Measurements from ENCODE around the gene EPYC. TPM values are rescaled to one million over a fixed set of nuclear protein-coding genes. Genes with fewer than 3 reads are reported as not detected.

EPYC gene
- not detected in 2 replicates for total RNA-seq

DNA sequence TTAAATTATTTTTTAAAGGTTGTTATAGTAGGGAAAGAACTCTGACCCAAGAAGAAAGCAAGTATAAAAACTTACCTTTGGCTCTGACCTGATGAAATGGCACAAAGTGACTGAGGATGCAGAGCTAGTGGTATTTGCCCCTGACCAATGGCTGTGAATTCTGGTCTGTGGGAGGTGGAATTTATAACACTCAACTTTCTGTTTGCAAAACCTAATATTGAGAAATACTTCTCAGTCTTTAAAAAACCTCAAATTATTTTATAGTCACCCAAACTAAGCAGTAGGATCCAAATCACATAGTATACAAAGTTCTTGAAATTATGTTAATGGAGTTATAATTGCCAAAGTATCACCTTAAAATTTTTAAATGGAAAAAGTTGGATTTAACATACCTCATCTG is at the start of gene EPYC:
TSS of gene EPYC (minus strand) at position 101 of the 400 bp plus-strand sequence. CDS start 2,407 bp downstream, outside the sequence.
- POLR2A ChIA-PET, result no interaction called here
- Mint-ChIP-seq H3K36me3 (ENCODE audit: low read depth) (no peaks in the 10 kb centered on the region), H3K4me3 (no peak within 1 kb of the TSS), H3K4me1 (no peaks in the 10 kb centered on the region), H3K9me3 (no peaks in the 10 kb centered on the region), H3K27ac (no peak within 1 kb of the TSS), H3K27me3 (no peaks in the 10 kb centered on the region)
- intact Hi-C loops (cut with micrococcal nuclease), result no loop called here
- DNase-seq (no peak), ATAC-seq (ENCODE audit: low read depth) (no peak)
- CTCF ChIA-PET, result no interaction called here
- TF ChIP-seq, protein P1, sequence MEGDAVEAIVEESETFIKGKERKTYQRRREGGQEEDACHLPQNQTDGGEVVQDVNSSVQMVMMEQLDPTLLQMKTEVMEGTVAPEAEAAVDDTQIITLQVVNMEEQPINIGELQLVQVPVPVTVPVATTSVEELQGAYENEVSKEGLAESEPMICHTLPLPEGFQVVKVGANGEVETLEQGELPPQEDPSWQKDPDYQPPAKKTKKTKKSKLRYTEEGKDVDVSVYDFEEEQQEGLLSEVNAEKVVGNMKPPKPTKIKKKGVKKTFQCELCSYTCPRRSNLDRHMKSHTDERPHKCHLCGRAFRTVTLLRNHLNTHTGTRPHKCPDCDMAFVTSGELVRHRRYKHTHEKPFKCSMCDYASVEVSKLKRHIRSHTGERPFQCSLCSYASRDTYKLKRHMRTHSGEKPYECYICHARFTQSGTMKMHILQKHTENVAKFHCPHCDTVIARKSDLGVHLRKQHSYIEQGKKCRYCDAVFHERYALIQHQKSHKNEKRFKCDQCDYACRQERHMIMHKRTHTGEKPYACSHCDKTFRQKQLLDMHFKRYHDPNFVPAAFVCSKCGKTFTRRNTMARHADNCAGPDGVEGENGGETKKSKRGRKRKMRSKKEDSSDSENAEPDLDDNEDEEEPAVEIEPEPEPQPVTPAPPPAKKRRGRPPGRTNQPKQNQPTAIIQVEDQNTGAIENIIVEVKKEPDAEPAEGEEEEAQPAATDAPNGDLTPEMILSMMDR (IDR thresholded peaks at IDR 0.05), result no peak

GRCh38 chr12:91053951-91054715 is 49.4 kb upstream of the EPYC start:
- intact Hi-C loops (cut with micrococcal nuclease), result no loop called here
- H3K9me3 Mint-ChIP-seq, result no peaks in the 10 kb centered on the region
- no peaks in the 10 kb centered on the region for H3K4me1 Mint-ChIP-seq
- POLR2A ChIA-PET, result no interaction called here
- H3K27ac Mint-ChIP-seq, result no peak overlapping the region
- ATAC-seq (ENCODE audit: low read depth) (no peak), DNase-seq (no peak)
- no peaks in the 10 kb centered on the region for H3K36me3 Mint-ChIP-seq (ENCODE audit: low read depth)
- H3K27me3 Mint-ChIP-seq, result peaks cover 2% of the 10 kb centered on the region
- CTCF ChIA-PET, result no interaction called here
- no peak overlapping the region for H3K4me3 Mint-ChIP-seq
- TF ChIP-seq, protein P1 (IDR thresholded peaks at IDR 0.05), result no peak

GRCh38 chr12:91052026-91052425 is 47.3 kb upstream of the EPYC start:
- Mint-ChIP-seq H3K4me1 (no peaks in the 10 kb centered on the region), H3K36me3 (ENCODE audit: low read depth) (no peaks in the 10 kb centered on the region), H3K4me3 (no peak overlapping the region), H3K27ac (no peak overlapping the region), H3K9me3 (no peaks in the 10 kb centered on the region), H3K27me3 (peaks cover 2% of the 10 kb centered on the region)
- TF ChIP-seq, protein P1 (IDR thresholded peaks at IDR 0.05), result no peak
- ChIA-PET POLR2A (no interaction called here), CTCF (no interaction called here)
- DNase-seq (no peak), ATAC-seq (ENCODE audit: low read depth) (no peak)
- intact Hi-C loops (cut with micrococcal nuclease), result no loop called here

GRCh38 chr12:91044586-91044985 is 39.8 kb upstream of the EPYC start:
- intact Hi-C loops (cut with micrococcal nuclease), result no loop called here
- POLR2A ChIA-PET, result no interaction called here
- H3K9me3 Mint-ChIP-seq, result no peaks in the 10 kb centered on the region
- no peaks in the 10 kb centered on the region for H3K27me3 Mint-ChIP-seq
- no peaks in the 10 kb centered on the region for H3K36me3 Mint-ChIP-seq (ENCODE audit: low read depth)
- ATAC-seq (ENCODE audit: low read depth) (no peak), DNase-seq (no peak)
- no peak overlapping the region for H3K4me3 Mint-ChIP-seq
- CTCF ChIA-PET, result no interaction called here
- no peaks in the 10 kb centered on the region for H3K4me1 Mint-ChIP-seq
- TF ChIP-seq, protein P1 (IDR thresholded peaks at IDR 0.05), result no peak
- H3K27ac Mint-ChIP-seq, result no peak overlapping the region

- Mint-ChIP-seq H3K27me3 (no peaks in the 10 kb centered on the region), H3K4me3 (no peak overlapping the region), H3K9me3 (no peaks in the 10 kb centered on the region), H3K36me3 (ENCODE audit: low read depth) (no peaks in the 10 kb centered on the region), H3K27ac (no peak overlapping the region), H3K4me1 (no peaks in the 10 kb centered on the region)
- TF ChIP-seq, protein P1 (IDR thresholded peaks at IDR 0.05), result no peak
- POLR2A ChIA-PET, result no interaction called here
- ATAC-seq (ENCODE audit: low read depth) (no peak), DNase-seq (no peak)
- intact Hi-C loops (cut with micrococcal nuclease), result no loop called here
- CTCF ChIA-PET, result no interaction called here
These were observed 38.6 kb upstream of the EPYC start for GRCh38 chr12:91043408-91043807.
